ENCODE data around the gene EI24. TPM values are rescaled to one million over a fixed set of nuclear protein-coding genes. Genes with fewer than 3 reads are reported as not detected.
"Not testable (repeated sequence)": the region's sequence is repeated elsewhere in the genome, so short reads cannot be mapped to it uniquely, and the experiment has no call there.

Gene EI24
- total RNA-seq, 1 experiment from 2014 or later: 82.2 TPM

DNA sequence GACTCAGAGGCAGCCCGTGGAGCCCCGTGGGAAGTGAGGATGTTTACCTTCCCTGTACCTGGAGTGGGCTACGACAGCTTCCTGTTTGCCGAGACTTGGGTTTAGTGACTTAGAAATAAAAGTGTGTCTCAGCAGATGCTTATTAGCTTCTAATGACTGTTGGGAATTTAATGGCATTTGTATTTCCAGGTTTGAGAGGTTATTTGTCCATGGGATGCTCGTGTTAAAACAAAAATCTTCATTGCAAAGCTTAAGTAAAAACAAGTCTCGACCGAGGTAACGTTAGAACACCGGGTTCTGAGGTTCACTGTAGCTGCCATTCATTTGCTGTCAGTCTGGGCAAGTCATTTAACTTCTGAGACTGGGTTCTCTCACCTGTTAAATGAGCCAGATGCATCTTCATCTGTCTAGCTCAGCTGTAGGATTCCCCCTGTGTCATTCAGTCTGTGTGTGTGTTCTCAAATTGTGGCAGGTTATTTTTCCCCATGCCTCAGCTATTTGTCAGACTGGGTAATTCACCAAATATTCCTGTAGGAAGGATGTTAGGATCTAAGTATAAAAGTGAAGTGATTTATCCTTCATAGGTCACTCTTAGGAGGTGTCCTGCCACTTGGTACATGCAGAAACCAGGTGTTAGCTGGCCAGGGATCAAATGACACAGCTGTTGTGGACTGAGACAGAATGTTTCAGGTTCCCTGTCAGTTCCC is 791 bp downstream of the EI24 start:
- Mint-ChIP-seq H3K27me3 (ENCODE audit: unreplicated experiment) (no peaks in the 10 kb centered on the region), H3K36me3 (ENCODE audit: insufficient read depth, unreplicated experiment) (peaks cover 24% of the 10 kb centered on the region), H3K4me3 (ENCODE audit: low read depth, unreplicated experiment) (peak overlapping the region; percentile 78), H3K9me3 (ENCODE audit: low read depth, unreplicated experiment) (peaks cover 2% of the 10 kb centered on the region), H3K27ac (ENCODE audit: unreplicated experiment) (no peak overlapping the region), H3K4me1 (ENCODE audit: low read depth, unreplicated experiment) (no peaks in the 10 kb centered on the region)
- intact Hi-C loops (cut with micrococcal nuclease; ENCODE audit: unreplicated experiment): loop anchor here (5.0 to 10.0 kb wide), 2 partner anchors 58 to 115 kb away; no protein-coding TSS in a partner anchor
- CTCF ChIA-PET: interaction anchor here (0.6 to 1.0 kb wide), 2 partner anchors 138 to 290 kb away, joined by 4 to 6 read pairs; no protein-coding TSS in a partner anchor
- DNase-seq: no peak
- BruUV-seq (replicated peaks): TSS peak; percentile 43
- no peak for TF ChIP-seq CTCF (IDR thresholded peaks at IDR 0.05; ENCODE audit: unreplicated experiment)

DNA sequence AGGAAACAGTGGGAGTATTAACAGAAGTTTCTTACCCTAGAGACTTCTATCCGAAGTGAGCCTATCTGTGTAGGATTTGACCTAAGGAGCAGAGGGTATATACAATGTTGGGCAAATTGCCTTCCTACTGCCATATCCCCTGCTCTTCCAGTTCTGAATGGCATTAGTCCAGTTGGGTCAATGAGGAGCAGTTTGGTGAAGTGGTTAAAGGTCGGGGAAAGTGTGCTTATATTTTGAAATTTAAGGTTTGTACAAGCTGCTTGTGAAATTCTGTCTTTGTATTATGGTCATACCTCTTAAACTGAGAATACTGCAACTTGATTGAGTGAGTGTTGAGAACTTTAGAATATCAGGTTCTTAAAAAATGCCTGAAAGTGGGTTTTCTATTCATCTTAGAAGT is 1.7 kb downstream of the EI24 start:
- intact Hi-C loops (cut with micrococcal nuclease; ENCODE audit: unreplicated experiment): no loop called here
- no peak for DNase-seq
- peaks cover 24% of the 10 kb centered on the region for H3K36me3 Mint-ChIP-seq (ENCODE audit: insufficient read depth, unreplicated experiment)
- peaks cover 2% of the 10 kb centered on the region for H3K9me3 Mint-ChIP-seq (ENCODE audit: low read depth, unreplicated experiment)
- BruUV-seq (replicated peaks): no TSS peak
- CTCF ChIA-PET: interaction anchor here (0.6 kb wide), 1 partner anchor 135 kb away, joined by 3 read pairs; no protein-coding TSS in a partner anchor
- H3K27ac Mint-ChIP-seq (ENCODE audit: unreplicated experiment): no peak overlapping the region
- H3K27me3 Mint-ChIP-seq (ENCODE audit: unreplicated experiment): no peaks in the 10 kb centered on the region
- no peaks in the 10 kb centered on the region for H3K4me1 Mint-ChIP-seq (ENCODE audit: low read depth, unreplicated experiment)
- H3K4me3 Mint-ChIP-seq (ENCODE audit: low read depth, unreplicated experiment): no peak overlapping the region
- no peak for TF ChIP-seq CTCF (IDR thresholded peaks at IDR 0.05; ENCODE audit: unreplicated experiment)

GRCh38 chr11:125572916-125573315 is 3.6 kb downstream of the EI24 start:
- intact Hi-C loops (cut with micrococcal nuclease; ENCODE audit: unreplicated experiment): no loop called here
- Mint-ChIP-seq H3K4me1 (ENCODE audit: low read depth, unreplicated experiment) (no peaks in the 10 kb centered on the region), H3K27ac (ENCODE audit: unreplicated experiment) (no peak overlapping the region), H3K36me3 (ENCODE audit: insufficient read depth, unreplicated experiment) (peaks cover 24% of the 10 kb centered on the region), H3K27me3 (ENCODE audit: unreplicated experiment) (no peaks in the 10 kb centered on the region), H3K9me3 (ENCODE audit: low read depth, unreplicated experiment) (no peaks in the 10 kb centered on the region), H3K4me3 (ENCODE audit: low read depth, unreplicated experiment) (no peak overlapping the region)
- BruUV-seq (replicated peaks): no TSS peak
- no peak for DNase-seq
- CTCF ChIA-PET: no interaction called here
- no peak for TF ChIP-seq CTCF (IDR thresholded peaks at IDR 0.05; ENCODE audit: unreplicated experiment)

DNA sequence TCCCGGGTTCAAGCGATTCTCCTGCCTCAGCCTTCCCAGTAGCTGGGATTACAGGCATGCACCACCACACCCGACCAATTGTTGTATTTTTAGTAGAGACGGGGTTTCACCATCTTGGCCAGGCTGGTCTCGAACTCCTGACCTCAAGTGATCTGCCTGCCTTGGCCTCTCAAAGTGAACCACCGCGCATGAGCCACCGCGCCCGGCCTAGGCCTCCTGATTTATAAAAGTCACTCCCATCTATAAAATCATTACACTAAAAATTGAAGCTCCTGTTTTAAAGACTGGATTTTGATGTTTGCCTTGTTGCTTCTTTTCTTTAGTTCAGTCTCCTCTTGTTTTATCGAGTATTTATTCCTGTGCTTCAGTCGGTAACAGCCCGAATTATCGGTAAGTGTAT is 7.9 kb downstream of the EI24 start:
- CTCF ChIA-PET; H3K27me3 Mint-ChIP-seq (ENCODE audit: unreplicated experiment); H3K27ac Mint-ChIP-seq (ENCODE audit: unreplicated experiment); H3K4me1 Mint-ChIP-seq (ENCODE audit: low read depth, unreplicated experiment); H3K4me3 Mint-ChIP-seq (ENCODE audit: low read depth, unreplicated experiment); H3K36me3 Mint-ChIP-seq (ENCODE audit: insufficient read depth, unreplicated experiment); intact Hi-C loops (cut with micrococcal nuclease; ENCODE audit: unreplicated experiment); BruUV-seq (replicated peaks); DNase-seq; H3K9me3 Mint-ChIP-seq (ENCODE audit: low read depth, unreplicated experiment): not testable (repeated sequence)

- no peak overlapping the region for H3K27ac Mint-ChIP-seq (ENCODE audit: unreplicated experiment)
- no peaks in the 10 kb centered on the region for H3K4me1 Mint-ChIP-seq (ENCODE audit: low read depth, unreplicated experiment)
- intact Hi-C loops (cut with micrococcal nuclease; ENCODE audit: unreplicated experiment): no loop called here
- no peaks in the 10 kb centered on the region for H3K27me3 Mint-ChIP-seq (ENCODE audit: unreplicated experiment)
- TF ChIP-seq CTCF (IDR thresholded peaks at IDR 0.05; ENCODE audit: unreplicated experiment): no peak
- H3K4me3 Mint-ChIP-seq (ENCODE audit: low read depth, unreplicated experiment): no peak overlapping the region
- no TSS peak for BruUV-seq (replicated peaks)
- CTCF ChIA-PET: interaction anchor here (0.6 kb wide), 1 partner anchor 18 kb away, joined by 3 read pairs; no protein-coding TSS in a partner anchor
- no peaks in the 10 kb centered on the region for H3K9me3 Mint-ChIP-seq (ENCODE audit: low read depth, unreplicated experiment)
- H3K36me3 Mint-ChIP-seq (ENCODE audit: insufficient read depth, unreplicated experiment): peaks cover 11% of the 10 kb centered on the region
- DNase-seq: no peak
Measured at GRCh38 chr11:125578783-125579182, 9.5 kb downstream of the EI24 start.
